Trophoblast cell (in vitro differentiated cells and primary cell): Measurements from ENCODE around the gene PLEKHO2.

Experiments used
- DNase-seq, 2 donors: peaks; one replicate each; pipeline ENCODE4 v3.0.0-alpha.2; 2016
- H2AFZ ChIP-seq: 2 replicates; pipeline ENCODE4 v1.6.1; 2013; ENCODE audit warnings: low read length, moderate library complexity, mild to moderate bottlenecking; ENCODE audit not compliant: insufficient read depth, poor library complexity
- H2AK5ac ChIP-seq: 2 replicates; pipeline ENCODE4 v1.6.1; 2013; ENCODE audit warnings: mild to moderate bottlenecking, low read length
- H2BK120ac ChIP-seq: 2 replicates; pipeline ENCODE4 v1.6.1; 2013; ENCODE audit warnings: low read length, mild to moderate bottlenecking, moderate library complexity; ENCODE audit not compliant: insufficient read depth, poor library complexity
- H2BK12ac ChIP-seq: 2 replicates; pipeline ENCODE4 v1.6.1; 2013; ENCODE audit warnings: mild to moderate bottlenecking, low read length, moderate library complexity
- H2BK5ac ChIP-seq: 2 replicates; pipeline ENCODE4 v1.6.1; 2013; ENCODE audit warnings: low read length, low read depth, moderate library complexity, mild to moderate bottlenecking; ENCODE audit not compliant: poor library complexity
- H3K14ac ChIP-seq: 2 replicates; pipeline ENCODE4 v1.6.1; 2013; ENCODE audit warnings: mild to moderate bottlenecking, low read length
- H3K18ac ChIP-seq: 2 replicates; pipeline ENCODE4 v1.6.1; 2013; ENCODE audit warnings: mild to moderate bottlenecking, low read length
- H3K23ac ChIP-seq: 2 replicates; pipeline ENCODE4 v1.6.1; 2013; ENCODE audit warnings: low read length
- H3K27ac ChIP-seq: 2 replicates; pipeline ENCODE4 v1.5.1; 2013; ENCODE audit warnings: low read depth, mild to moderate bottlenecking, inconsistent platforms, low read length, moderate library complexity
- H3K27me3 ChIP-seq: 2 replicates; pipeline ENCODE4 v1.6.1; 2013; ENCODE audit warnings: inconsistent platforms, mild to moderate bottlenecking, low read length, moderate library complexity; ENCODE audit not compliant: insufficient read depth
- H3K36me3 ChIP-seq, 2 experiments: 1 replicate in 1 of 2; 2 replicates in 1 of 2; pipeline ENCODE4 v1.6.1; 2013; ENCODE audit warnings: low read length in 2 of 2, mild to moderate bottlenecking in 2 of 2, moderate library complexity in 1 of 2; ENCODE audit not compliant: insufficient read depth in 2 of 2, control insufficient read depth in 1 of 2
- H3K4ac ChIP-seq: 2 replicates; pipeline ENCODE4 v1.6.1; 2013; ENCODE audit warnings: low read depth, mild to moderate bottlenecking, low read length, moderate library complexity
- H3K4me1 ChIP-seq, 2 experiments: 1 replicate in 1 of 2; 2 replicates in 1 of 2; pipeline ENCODE4 v1.6.1; 2013; ENCODE audit warnings: low read length in 2 of 2, mild to moderate bottlenecking in 2 of 2, moderate library complexity in 1 of 2; ENCODE audit not compliant: insufficient read depth in 2 of 2, control insufficient read depth in 1 of 2
- H3K4me2 ChIP-seq: 2 replicates; pipeline ENCODE4 v1.6.1; 2013; ENCODE audit warnings: inconsistent platforms, mild to moderate bottlenecking, low read length, moderate library complexity
- H3K4me3 ChIP-seq: 2 replicates; pipeline ENCODE4 v1.5.1; 2013; ENCODE audit warnings: mild to moderate bottlenecking, low read depth, low read length, inconsistent platforms
- H3K79me1 ChIP-seq: one replicate; pipeline ENCODE4 v1.6.1; 2013; ENCODE audit warnings: low read length
- H3K79me2 ChIP-seq: 2 replicates; pipeline ENCODE4 v1.6.1; 2013; ENCODE audit warnings: low read length, mild to moderate bottlenecking; ENCODE audit not compliant: control insufficient read depth, insufficient read depth, poor library complexity
- H3K9ac ChIP-seq: 2 replicates; pipeline ENCODE4 v1.6.1; 2013; ENCODE audit warnings: mild to moderate bottlenecking, low read length
- H3K9me3 ChIP-seq: 2 replicates; pipeline ENCODE4 v1.6.1; 2013; ENCODE audit warnings: low read depth, mild to moderate bottlenecking, control low read depth, inconsistent platforms, low read length; ENCODE audit not compliant: insufficient read depth
- H4K12ac ChIP-seq: 2 replicates; pipeline ENCODE4 v1.6.1; 2013; ENCODE audit warnings: low read depth, mild to moderate bottlenecking, low read length, moderate library complexity
- H4K8ac ChIP-seq: 2 replicates; pipeline ENCODE4 v1.6.1; 2013; ENCODE audit warnings: low read depth, mild to moderate bottlenecking, low read length, moderate library complexity
- H4K91ac ChIP-seq: one replicate; pipeline ENCODE4 v1.6.1; 2013; ENCODE audit warnings: low read depth, mild to moderate bottlenecking, low read length, moderate library complexity
- WGBS: extraction: QIAGEN DNeasy Blood & Tissue Kit; methylation state at CpG from one replicate; pipeline ENCODE4 v1.1.7; 2013; ENCODE audit warnings: missing lambda C conversion rate; ENCODE audit not compliant: insufficient read length, insufficient coverage; ENCODE audit errors: extremely low coverage; 5-methylcytosine and 5-hydroxymethylcytosine counted together

The PLEKHO2 gene

DNA sequence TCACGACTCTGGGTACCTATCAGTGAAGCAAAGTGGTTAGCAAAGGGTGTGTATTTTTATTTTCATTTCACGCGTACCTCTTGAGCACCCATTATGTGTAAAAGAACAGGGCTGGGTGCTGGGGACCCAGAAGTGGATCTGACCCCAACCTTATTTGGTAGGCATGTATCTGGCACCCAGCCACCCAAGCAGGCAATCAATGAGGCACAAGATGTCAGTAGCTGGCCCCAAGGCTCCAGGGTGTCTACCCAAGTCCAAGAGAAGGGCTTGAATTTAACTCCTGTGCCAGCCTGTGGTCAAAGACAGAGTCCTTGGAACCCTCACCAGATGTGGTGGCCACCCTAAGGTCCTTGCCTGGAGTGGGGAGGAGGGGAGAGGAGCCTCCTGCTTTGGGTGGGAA is 5.7 kb downstream of the PLEKHO2 start:
- Histone ChIP-seq H3K4me2 (no peak overlapping the region), H3K9me3 (no peaks in the 10 kb centered on the region), H3K27ac (no peak overlapping the region), H4K12ac (no peak overlapping the region), H3K36me3 (peaks cover 2 to 11% of the 10 kb centered on the region in 2 experiments), H3K27me3 (no peaks in the 10 kb centered on the region), H3K18ac (no peak overlapping the region), H2AK5ac (no peak overlapping the region), H3K4me1 (peaks cover 38 to 39% of the 10 kb centered on the region in 2 experiments), H3K79me2 (peaks cover 4% of the 10 kb centered on the region), H3K9ac (no peak overlapping the region), H3K23ac (no peak overlapping the region), H2BK120ac (no peak overlapping the region), H3K79me1 (peaks cover 13% of the 10 kb centered on the region), H2BK12ac (no peak overlapping the region), H3K4me3 (no peak overlapping the region), H2AFZ (no peak overlapping the region), H4K8ac (no peak overlapping the region), H2BK5ac (no peak overlapping the region), H3K4ac (no peak overlapping the region), H3K14ac (no peak overlapping the region), H4K91ac (no peak overlapping the region)
- WGBS, result no CpG with 5 or more reads among the region's 3 CpGs
- DNase-seq, result no peak

DNA sequence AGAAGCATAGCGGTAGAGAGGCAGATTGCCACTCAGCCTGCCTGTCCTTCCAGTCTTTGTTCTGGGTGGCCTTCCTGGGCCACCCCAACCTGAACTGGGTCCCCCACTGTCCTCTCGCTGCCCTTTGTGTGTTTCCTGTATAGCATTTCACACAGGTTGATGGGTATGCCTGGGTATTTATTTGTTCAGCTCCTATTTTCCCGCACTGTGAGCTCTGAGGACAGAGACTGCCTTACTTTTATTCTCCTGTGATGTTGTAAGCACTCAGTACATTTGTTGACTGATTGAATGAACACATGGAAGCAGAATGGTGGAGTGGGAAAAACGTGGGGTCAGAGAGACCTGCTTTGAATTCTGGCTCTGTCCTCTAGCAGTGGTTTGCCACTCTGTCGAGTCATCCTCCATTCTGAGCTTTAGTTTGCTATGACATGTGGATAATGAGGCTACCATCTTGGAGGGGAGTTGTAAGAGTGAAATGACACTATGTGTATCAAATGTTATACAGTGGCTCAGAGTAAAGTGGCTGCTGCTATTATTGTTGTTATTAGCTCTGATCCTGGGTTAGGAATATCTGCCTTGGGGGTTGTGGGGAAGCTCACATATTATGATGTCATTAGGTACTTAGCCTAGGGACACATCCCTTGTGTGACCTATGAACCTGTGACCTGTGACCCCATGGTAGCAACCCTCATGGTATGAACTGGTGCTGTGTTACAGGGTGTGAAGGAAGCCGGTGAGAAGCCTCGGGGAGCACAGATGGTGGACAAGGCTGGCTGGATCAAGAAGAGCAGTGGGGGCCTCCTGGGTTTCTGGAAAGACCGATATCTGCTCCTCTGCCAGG is 6.4 kb downstream of the PLEKHO2 start:
- no CpG with 5 or more reads among the region's 8 CpGs for WGBS

DNA sequence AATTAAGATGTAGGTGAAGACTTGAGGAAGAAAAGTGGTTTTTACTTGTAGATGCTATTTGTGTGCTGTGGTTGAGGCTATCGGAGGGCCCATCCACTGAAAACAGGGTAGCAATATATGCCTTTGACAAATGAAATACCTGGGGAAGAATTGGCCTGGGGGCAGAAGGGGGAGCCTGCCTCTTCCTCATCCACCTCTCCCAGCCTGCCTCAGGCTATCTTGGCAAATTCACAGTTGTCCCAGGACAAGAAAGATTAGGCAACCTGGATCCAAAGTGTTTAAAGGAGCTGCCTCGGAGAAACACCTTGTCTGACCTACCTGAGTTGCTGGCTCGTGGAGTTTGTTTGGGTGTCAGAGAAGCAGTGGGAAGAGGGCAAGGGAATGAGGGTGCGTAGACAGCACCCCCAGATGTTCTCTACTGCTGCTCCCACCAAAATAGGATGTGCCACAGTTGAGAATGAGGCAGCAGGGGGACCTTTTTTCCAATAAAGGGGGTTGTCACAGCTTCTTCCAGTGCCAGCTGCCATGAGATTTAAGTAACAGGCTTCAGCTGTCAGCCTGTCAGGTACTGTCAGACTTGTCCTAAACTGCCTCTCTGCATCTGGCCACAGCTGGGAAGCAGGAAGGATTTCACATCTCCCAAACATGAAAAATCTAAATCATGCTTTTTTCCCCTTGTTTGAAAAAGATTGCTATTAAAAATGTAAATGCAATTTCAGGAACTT is 9.2 kb downstream of the PLEKHO2 start:
- H4K12ac ChIP-seq, result no peak overlapping the region
- no peak overlapping the region for H3K14ac ChIP-seq
- H3K4ac ChIP-seq, result no peak overlapping the region
- peaks cover 8% of the 10 kb centered on the region for H3K79me1 ChIP-seq
- DNase-seq, result peak; percentile 83 to 92
- peaks cover 22 to 25% of the 10 kb centered on the region in 2 experiments for H3K36me3 ChIP-seq
- H3K4me3 ChIP-seq, result no peak overlapping the region
- H2AFZ ChIP-seq, result no peak overlapping the region
- H3K4me2 ChIP-seq, result no peak overlapping the region
- WGBS, result no CpG with 5 or more reads among the region's 4 CpGs
- peak overlapping the region; percentile 50 for H2BK5ac ChIP-seq
- peak overlapping the region; percentile 24 for H2BK120ac ChIP-seq
- H3K9me3 ChIP-seq, result no peaks in the 10 kb centered on the region
- H2BK12ac ChIP-seq, result no peak overlapping the region
- peak overlapping the region; percentile 59 for H3K27ac ChIP-seq
- no peak overlapping the region for H2AK5ac ChIP-seq
- H4K8ac ChIP-seq, result no peak overlapping the region
- no peak overlapping the region for H3K9ac ChIP-seq
- peaks cover 13 to 14% of the 10 kb centered on the region in 2 experiments for H3K4me1 ChIP-seq
- H3K79me2 ChIP-seq, result no peaks in the 10 kb centered on the region
- no peak overlapping the region for H3K23ac ChIP-seq
- H3K27me3 ChIP-seq, result no peaks in the 10 kb centered on the region
- peak overlapping the region; percentile 12 for H3K18ac ChIP-seq
- no peak overlapping the region for H4K91ac ChIP-seq

More for the DNA sequence above, 6.4 kb downstream of the PLEKHO2 start:
- Histone ChIP-seq H2AFZ (no peak overlapping the region), H2BK5ac (no peak overlapping the region), H3K27me3 (no peaks in the 10 kb centered on the region), H3K27ac (no peak overlapping the region), H4K12ac (no peak overlapping the region), H2BK12ac (no peak overlapping the region), H3K4ac (no peak overlapping the region), H3K4me1 (peaks cover 32 to 33% of the 10 kb centered on the region in 2 experiments), H3K4me3 (no peak overlapping the region), H4K8ac (no peak overlapping the region), H3K9ac (no peak overlapping the region), H3K79me1 (peaks cover 11% of the 10 kb centered on the region), H3K79me2 (no peaks in the 10 kb centered on the region), H2AK5ac (no peak overlapping the region), H3K14ac (no peak overlapping the region), H3K4me2 (no peak overlapping the region), H4K91ac (no peak overlapping the region), H3K18ac (no peak overlapping the region), H3K9me3 (no peaks in the 10 kb centered on the region), H3K36me3 (peaks cover 2 to 11% of the 10 kb centered on the region in 2 experiments), H2BK120ac (no peak overlapping the region), H3K23ac (no peak overlapping the region)
- DNase-seq, result no peak

DNA sequence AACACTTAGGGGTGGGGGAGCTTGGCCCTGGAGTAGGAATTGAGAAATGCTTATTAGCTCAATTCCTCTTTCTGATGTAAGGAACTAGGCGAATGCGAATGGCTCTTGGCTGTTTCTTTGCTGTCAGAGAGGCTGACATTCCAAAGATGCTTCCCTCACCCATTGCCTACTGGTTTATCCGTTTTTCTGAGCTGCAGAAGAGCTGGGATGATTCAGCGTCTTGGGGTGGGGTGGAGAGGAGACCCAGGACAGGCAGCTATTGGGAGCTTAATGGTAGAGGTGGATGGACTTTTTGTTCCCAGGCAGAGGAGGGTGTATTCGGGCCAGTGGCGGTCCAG is 9.8 kb downstream of the PLEKHO2 start:
- H3K27ac ChIP-seq, result peak overlapping the region; percentile 58
- H2BK120ac ChIP-seq, result no peak overlapping the region
- no peak overlapping the region for H3K14ac ChIP-seq
- peaks cover 23 to 27% of the 10 kb centered on the region in 2 experiments for H3K36me3 ChIP-seq
- no peaks in the 10 kb centered on the region for H3K27me3 ChIP-seq
- H3K79me2 ChIP-seq, result no peaks in the 10 kb centered on the region
- WGBS, result no CpG with 5 or more reads among the region's 6 CpGs
- peak; percentile 89 to 94 for DNase-seq
- peak overlapping the region; percentile 59 for H4K91ac ChIP-seq
- no peak overlapping the region for H2AK5ac ChIP-seq
- H2BK12ac ChIP-seq, result no peak overlapping the region
- no peak overlapping the region for H3K9ac ChIP-seq
- H3K4me2 ChIP-seq, result peak overlapping the region; percentile 7
- H3K23ac ChIP-seq, result no peak overlapping the region
- peaks cover 16 to 18% of the 10 kb centered on the region in 2 experiments for H3K4me1 ChIP-seq
- H3K79me1 ChIP-seq, result peaks cover 9% of the 10 kb centered on the region
- no peak overlapping the region for H2AFZ ChIP-seq
- H4K12ac ChIP-seq, result no peak overlapping the region
- H3K4ac ChIP-seq, result no peak overlapping the region
- peak overlapping the region; percentile 21 for H3K18ac ChIP-seq
- H2BK5ac ChIP-seq, result peak overlapping the region; percentile 63
- no peak overlapping the region for H4K8ac ChIP-seq
- H3K4me3 ChIP-seq, result no peak overlapping the region
- no peaks in the 10 kb centered on the region for H3K9me3 ChIP-seq
